Activated CD4-positive, alpha-beta T cell treated with anti-CD3 and anti-CD28 coated beads, Interleukin-2, amount 10 ng/mL, durations not matched to agents 24 days and 14 days (primary cell): ENCODE results near the gene TLDC2. TPM values are rescaled to one million over a fixed set of nuclear protein-coding genes. Genes with fewer than 3 reads are reported as not detected.

Experiments used
- DNase-seq: peaks from one replicate; pipeline ENCODE4 v3.0.0; 2022
- H3K27ac Mint-ChIP-seq: one replicate; pipeline ENCODE4 v1.8.0; 2022; ENCODE audit warnings: mild to moderate bottlenecking, mixed read lengths
- H3K27me3 Mint-ChIP-seq: one replicate; pipeline ENCODE4 v1.8.0; 2022; ENCODE audit warnings: mixed read lengths
- H3K36me3 Mint-ChIP-seq: one replicate; pipeline ENCODE4 v1.8.0; 2022; ENCODE audit warnings: low read depth, mild to moderate bottlenecking, mixed read lengths
- H3K4me1 Mint-ChIP-seq: one replicate; pipeline ENCODE4 v1.8.0; 2021; ENCODE audit warnings: mixed read lengths
- H3K4me3 Mint-ChIP-seq: one replicate; pipeline ENCODE4 v1.8.0; 2022; ENCODE audit warnings: mild to moderate bottlenecking, moderate library complexity, mixed read lengths
- H3K9me3 Mint-ChIP-seq: one replicate; pipeline ENCODE4 v1.8.0; 2021; ENCODE audit warnings: mixed read lengths
- intact Hi-C: fragments of 100-400 bp; cut with micrococcal nuclease; formaldehyde crosslinking; loops from one replicate; pipeline ENCODE4 v1.15.1; 2023
- total RNA-seq: library from RNA; stranded (reverse); gene quantifications from 2 replicates; pipeline ENCODE4 v1.2.3, GENCODE V29; 2022

TLDC2 gene
- total RNA-seq, 1 donor from 2014 or later, result not detected

- Mint-ChIP-seq H3K4me1 (peaks cover 18% of the 10 kb centered on the region), H3K4me3 (peak overlapping the region; percentile 15), H3K27ac (peak overlapping the region; percentile 62), H3K27me3 (peaks cover 7% of the 10 kb centered on the region), H3K9me3 (no peaks in the 10 kb centered on the region), H3K36me3 (no peaks in the 10 kb centered on the region)
- DNase-seq, result peak; percentile 89
- intact Hi-C loops, result loop anchor here (2.0 to 10.0 kb wide), 2 partner anchors 20 to 52 kb away; no protein-coding TSS in a partner anchor
Observed at GRCh38 chr20:36856691-36857635, 19.0 kb upstream of the TLDC2 start.

- no peak for DNase-seq
- no peak overlapping the region for H3K27ac Mint-ChIP-seq
- no peak overlapping the region for H3K4me3 Mint-ChIP-seq
- peaks cover 20% of the 10 kb centered on the region for H3K4me1 Mint-ChIP-seq
- peaks cover 1% of the 10 kb centered on the region for H3K36me3 Mint-ChIP-seq
- H3K27me3 Mint-ChIP-seq, result peaks cover 12% of the 10 kb centered on the region
- no peaks in the 10 kb centered on the region for H3K9me3 Mint-ChIP-seq
- intact Hi-C loops, result loop anchor here (10.0 kb wide), 1 partner anchor 54 kb away; no protein-coding TSS in a partner anchor
Observed at GRCh38 chr20:36859282-36859555, 16.7 kb upstream of the TLDC2 start.

GRCh38 chr20:36859700-36860330 is 16.1 kb upstream of the TLDC2 start:
- Mint-ChIP-seq H3K9me3 (no peaks in the 10 kb centered on the region), H3K4me1 (peaks cover 20% of the 10 kb centered on the region), H3K4me3 (no peak overlapping the region), H3K27me3 (peaks cover 14% of the 10 kb centered on the region), H3K36me3 (peaks cover 1% of the 10 kb centered on the region), H3K27ac (no peak overlapping the region)
- intact Hi-C loops, result loop anchor here (5.0 to 10.0 kb wide), 2 partner anchors 55 to 88 kb away; partner anchors contain the start of gene DSN1
- no peak for DNase-seq

GRCh38 chr20:36860339-36860738 is 15.6 kb upstream of the TLDC2 start:
- Mint-ChIP-seq H3K4me1 (peaks cover 26% of the 10 kb centered on the region), H3K27ac (no peak overlapping the region), H3K36me3 (peaks cover 1% of the 10 kb centered on the region), H3K27me3 (peaks cover 19% of the 10 kb centered on the region), H3K4me3 (no peak overlapping the region), H3K9me3 (no peaks in the 10 kb centered on the region)
- DNase-seq, result no peak
- intact Hi-C loops, result loop anchor here (5.0 kb wide), 1 partner anchor 88 kb away; the partner anchor contains the start of gene DSN1

- H3K36me3 Mint-ChIP-seq, result peaks cover 1% of the 10 kb centered on the region
- H3K27ac Mint-ChIP-seq, result no peak overlapping the region
- DNase-seq, result no peak
- H3K27me3 Mint-ChIP-seq, result peaks cover 26% of the 10 kb centered on the region
- intact Hi-C loops, result loop anchor here (5.0 kb wide), 1 partner anchor 89 kb away; the partner anchor contains the start of gene DSN1
- H3K9me3 Mint-ChIP-seq, result no peaks in the 10 kb centered on the region
- peaks cover 24% of the 10 kb centered on the region for H3K4me1 Mint-ChIP-seq
- peak overlapping the region; percentile 28 for H3K4me3 Mint-ChIP-seq
Observed at GRCh38 chr20:36860811-36861624, 14.9 kb upstream of the TLDC2 start.

- Mint-ChIP-seq H3K36me3 (peaks cover 1% of the 10 kb centered on the region), H3K4me3 (peak overlapping the region; percentile 28), H3K27me3 (peaks cover 30% of the 10 kb centered on the region), H3K9me3 (no peaks in the 10 kb centered on the region), H3K27ac (no peak overlapping the region), H3K4me1 (peaks cover 20% of the 10 kb centered on the region)
- no peak for DNase-seq
- intact Hi-C loops, result loop anchor here (5.0 kb wide), 1 partner anchor 89 kb away; the partner anchor contains the start of gene DSN1
Observed at GRCh38 chr20:36861625-36861874, 14.4 kb upstream of the TLDC2 start.

- intact Hi-C loops, result loop anchor here (5.0 kb wide), 1 partner anchor 90 kb away; the partner anchor contains the start of gene DSN1
- H3K36me3 Mint-ChIP-seq, result peaks cover 1% of the 10 kb centered on the region
- peak overlapping the region; percentile 39 for H3K27ac Mint-ChIP-seq
- H3K27me3 Mint-ChIP-seq, result peaks cover 31% of the 10 kb centered on the region
- no peaks in the 10 kb centered on the region for H3K9me3 Mint-ChIP-seq
- H3K4me3 Mint-ChIP-seq, result peak overlapping the region; percentile 22
- DNase-seq, result no peak
- peaks cover 14% of the 10 kb centered on the region for H3K4me1 Mint-ChIP-seq
Observed at GRCh38 chr20:36861875-36862801, 13.8 kb upstream of the TLDC2 start.

GRCh38 chr20:36862857-36863668 is 12.9 kb upstream of the TLDC2 start:
- no peak for DNase-seq
- intact Hi-C loops, result loop anchor here (5.0 kb wide), 1 partner anchor 91 kb away; the partner anchor contains the start of gene DSN1
- H3K4me3 Mint-ChIP-seq, result no peak overlapping the region
- H3K36me3 Mint-ChIP-seq, result peaks cover 1% of the 10 kb centered on the region
- peaks cover 31% of the 10 kb centered on the region for H3K27me3 Mint-ChIP-seq
- no peak overlapping the region for H3K27ac Mint-ChIP-seq
- no peaks in the 10 kb centered on the region for H3K9me3 Mint-ChIP-seq
- peaks cover 11% of the 10 kb centered on the region for H3K4me1 Mint-ChIP-seq

GRCh38 chr20:36865076-36865860 is 10.7 kb upstream of the TLDC2 start:
- H3K4me3 Mint-ChIP-seq, result peak overlapping the region; percentile 80
- DNase-seq, result no peak
- H3K27me3 Mint-ChIP-seq, result peaks cover 31% of the 10 kb centered on the region
- no peak overlapping the region for H3K27ac Mint-ChIP-seq
- intact Hi-C loops, result no loop called here
- H3K4me1 Mint-ChIP-seq, result peaks cover 8% of the 10 kb centered on the region
- H3K36me3 Mint-ChIP-seq, result peaks cover 1% of the 10 kb centered on the region
- no peaks in the 10 kb centered on the region for H3K9me3 Mint-ChIP-seq

GRCh38 chr20:36865861-36866149 is 10.1 kb upstream of the TLDC2 start:
- peaks cover 1% of the 10 kb centered on the region for H3K36me3 Mint-ChIP-seq
- peaks cover 31% of the 10 kb centered on the region for H3K27me3 Mint-ChIP-seq
- DNase-seq, result no peak
- no peaks in the 10 kb centered on the region for H3K9me3 Mint-ChIP-seq
- intact Hi-C loops, result no loop called here
- peak overlapping the region; percentile 80 for H3K4me3 Mint-ChIP-seq
- peaks cover 8% of the 10 kb centered on the region for H3K4me1 Mint-ChIP-seq
- H3K27ac Mint-ChIP-seq, result no peak overlapping the region

- no peak overlapping the region for H3K4me3 Mint-ChIP-seq
- no peak overlapping the region for H3K27ac Mint-ChIP-seq
- intact Hi-C loops, result no loop called here
- H3K4me1 Mint-ChIP-seq, result peaks cover 8% of the 10 kb centered on the region
- H3K36me3 Mint-ChIP-seq, result peaks cover 1% of the 10 kb centered on the region
- H3K9me3 Mint-ChIP-seq, result no peaks in the 10 kb centered on the region
- DNase-seq, result no peak
- peaks cover 30% of the 10 kb centered on the region for H3K27me3 Mint-ChIP-seq
Observed at GRCh38 chr20:36866164-36866563, 9.8 kb upstream of the TLDC2 start.
